Prostate gland (tissue), 2 donors: Measurements from ENCODE around the gene SNN. TPM values are rescaled to one million over a fixed set of nuclear protein-coding genes. Genes with fewer than 3 reads are reported as not detected.

Experiments used
- DNase-seq: peaks from one replicate; pipeline ENCODE4 v3.0.0-alpha.2; 2019; ENCODE audit warnings: low spot score
- H3K27ac ChIP-seq, 2 donors: fragments of 200-600 bp; sonication (generic); 2 replicates each; pipeline ENCODE4 v1.5.1; 2017 to 2019
- H3K27me3 ChIP-seq: fragments of 200-600 bp; sonication (generic); replicated peaks from 2 replicates; pipeline ENCODE4 v1.5.1; 2019; ENCODE audit not compliant: insufficient read depth
- H3K36me3 ChIP-seq, 2 donors: fragments of 200-600 bp; sonication (generic); 1 replicate in 1 of 2; 2 replicates in 1 of 2; pipeline versions ENCODE4 v1.5.1 to v1.8.1; 2017 to 2019
- H3K4me1 ChIP-seq: fragments of 200-600 bp; sonication (generic); replicated peaks from 2 replicates; pipeline ENCODE4 v1.5.1; 2019
- H3K4me3 ChIP-seq, 2 donors: fragments of 200-600 bp; sonication (generic); 2 replicates each; pipeline ENCODE4 v1.5.1; 2017 to 2019
- H3K9me3 ChIP-seq: fragments of 200-600 bp; sonication (generic); 2 replicates; pipeline ENCODE4 v1.5.1; 2017
- CTCF ChIP-seq, 4 experiments: fragments of 200-600 bp in 2 of 4; fragments of 450-650 bp in 2 of 4; sonication (generic) in 2 of 4; IDR thresholded peaks; 1 replicate in 3 of 4; 2 replicates in 1 of 4; pipeline ENCODE4 v1.5.1; 2016 to 2019; ENCODE audit warnings: antibody characterized with exemption in 4 of 4, mild to moderate bottlenecking in 2 of 4, moderate library complexity in 2 of 4
- POLR2A ChIP-seq: fragments of 450-650 bp; IDR thresholded peaks from one replicate; pipeline ENCODE4 v1.6.1; 2016; ENCODE audit warnings: antibody characterized with exemption, mild to moderate bottlenecking
- POLR2AphosphoS5 ChIP-seq: sonication (generic); formaldehyde crosslinking; IDR thresholded peaks from one replicate; pipeline ENCODE4 v1.6.1; 2017; ENCODE audit warnings: antibody characterized with exemption
- WGBS: methylation state at CpG from one replicate; pipeline ENCODE4 v1.1.5; 2018; 5-methylcytosine and 5-hydroxymethylcytosine counted together
- intact Hi-C: fragments of 100-400 bp; cut with DNase I; formaldehyde crosslinking; loops from one replicate; pipeline ENCODE4 v1.14.2; 2022
- total RNA-seq, 2 donors: library from RNA; depleted of rRNA; stranded (reverse); fragments of >200 nt; gene quantifications; one replicate each; pipeline ENCODE4 v1.1.0, GENCODE V29; 2016

Gene SNN
- total RNA-seq, 2 donors from 2014 or later = 20.8 TPM

DNA sequence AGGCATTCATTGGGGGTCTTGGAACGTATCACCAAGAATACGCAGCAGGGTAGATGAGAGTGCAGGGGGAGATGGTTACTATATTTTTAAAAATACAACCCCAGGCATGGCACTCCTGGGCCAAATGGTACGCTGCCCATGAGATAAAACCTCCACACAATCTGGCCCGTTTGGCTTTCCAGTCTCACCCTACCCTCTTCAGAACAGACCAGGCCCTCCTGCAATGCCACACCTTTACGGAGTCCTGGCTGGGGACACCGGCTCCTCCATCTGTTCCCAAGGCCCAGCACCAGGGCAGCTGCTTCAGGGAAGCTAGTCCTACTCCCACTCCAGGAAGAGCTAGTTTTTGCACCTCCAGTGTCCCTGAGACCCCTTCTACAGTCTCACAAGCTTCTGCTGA lies 24.4 kb downstream of the SNN start:
- Histone ChIP-seq H3K4me3 (no peak overlapping the region), H3K27ac (no peak overlapping the region), H3K9me3 (no peaks in the 10 kb centered on the region), H3K4me1 (peaks cover 4% of the 10 kb centered on the region), H3K36me3 (peaks cover 4 to 15% of the 10 kb centered on the region in 2 donors), H3K27me3 (no peaks in the 10 kb centered on the region)
- 97% methylated on average over 6 of the region's 6 CpGs for WGBS
- DNase-seq = no peak
- intact Hi-C loops = no loop called here
- TF ChIP-seq POLR2A (no peak), CTCF (IDR thresholded peaks at IDR 0.05) (no peak), POLR2AphosphoS5 (no peak)

DNA sequence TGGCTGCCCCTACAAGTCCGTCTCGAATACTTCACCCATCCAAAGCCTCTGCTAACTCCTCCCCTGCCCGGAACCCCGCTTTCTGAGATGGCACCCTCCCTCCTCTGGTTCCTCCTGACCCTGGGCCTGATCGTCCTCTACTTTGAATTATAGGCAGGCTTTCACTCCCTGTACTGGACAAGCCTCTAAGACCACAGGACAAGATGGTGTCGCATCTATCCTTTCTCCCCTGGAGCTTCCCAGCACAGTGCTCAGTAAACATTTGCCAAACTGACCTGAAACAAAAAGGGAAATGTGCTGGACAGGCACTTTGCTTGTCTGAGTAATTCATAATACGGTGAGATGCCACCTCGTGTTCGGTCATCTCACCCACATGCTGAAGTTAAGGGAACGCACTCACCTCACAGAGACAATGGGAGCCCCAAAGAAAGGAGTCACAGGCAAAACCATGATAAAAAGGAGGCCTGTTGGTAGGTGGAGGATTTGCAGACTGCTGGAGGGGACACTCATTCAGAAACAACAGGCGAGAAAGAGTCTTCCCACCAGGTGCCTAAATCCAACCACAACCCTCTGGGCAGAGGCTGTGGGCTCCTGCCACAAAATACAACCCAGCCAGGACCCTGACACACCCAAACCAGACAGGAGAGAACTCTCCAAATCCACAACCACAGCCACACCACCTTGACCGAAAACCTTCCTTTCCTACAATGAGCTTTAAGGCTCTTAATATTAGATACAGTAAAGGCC lies 28.2 kb downstream of the SNN start:
- DNase-seq = no peak
- Histone ChIP-seq H3K4me3 (no peak overlapping the region), H3K9me3 (no peaks in the 10 kb centered on the region), H3K27me3 (no peaks in the 10 kb centered on the region), H3K27ac (no peak overlapping the region), H3K36me3 (peaks cover 4 to 13% of the 10 kb centered on the region in 2 donors), H3K4me1 (no peaks in the 10 kb centered on the region)
- intact Hi-C loops = no loop called here
- TF ChIP-seq POLR2A = no peak
- TF ChIP-seq POLR2AphosphoS5 = no peak
- TF ChIP-seq CTCF (IDR thresholded peaks at IDR 0.05) = no peak
- WGBS = 95% methylated on average over 12 of the region's 12 CpGs

DNA sequence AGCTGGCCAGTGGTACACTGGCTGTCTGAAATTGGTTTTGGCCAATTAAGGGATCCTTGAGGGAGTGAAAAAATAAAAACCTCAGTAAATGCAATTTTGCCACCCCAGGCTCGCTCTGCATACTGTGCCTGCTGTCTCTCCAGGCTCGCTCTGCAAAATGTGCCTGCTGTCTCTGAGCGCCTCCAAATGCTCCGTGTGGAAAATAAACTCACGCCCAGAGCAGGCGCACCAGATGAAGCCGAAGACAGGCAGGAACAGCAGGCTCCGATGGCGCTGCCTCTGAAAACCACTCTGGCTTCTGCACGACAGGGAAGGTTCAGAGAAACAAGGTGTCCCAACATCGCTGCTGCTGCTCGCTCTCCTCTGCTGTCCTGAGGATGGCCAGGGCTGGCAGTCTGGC lies 29.1 kb downstream of the SNN start:
- no peak for DNase-seq
- H3K27me3 ChIP-seq = no peaks in the 10 kb centered on the region
- peaks cover 4 to 13% of the 10 kb centered on the region in 2 donors for H3K36me3 ChIP-seq
- no peak overlapping the region for H3K4me3 ChIP-seq
- no peak for TF ChIP-seq POLR2A
- TF ChIP-seq CTCF (IDR thresholded peaks at IDR 0.05) = no peak
- TF ChIP-seq POLR2AphosphoS5 = no peak
- intact Hi-C loops = no loop called here
- H3K27ac ChIP-seq = no peak overlapping the region
- no peaks in the 10 kb centered on the region for H3K9me3 ChIP-seq
- H3K4me1 ChIP-seq = no peaks in the 10 kb centered on the region
- 92% methylated on average over 12 of the region's 12 CpGs for WGBS

GRCh38 chr16:11698271-11698689 lies 30.0 kb downstream of the SNN start:
- 73% methylated on average over 7 of the region's 7 CpGs for WGBS

More at GRCh38 chr16:11698271-11698689, 30.0 kb downstream of the SNN start:
- Histone ChIP-seq H3K27ac (no peak overlapping the region), H3K27me3 (no peaks in the 10 kb centered on the region), H3K4me3 (no peak overlapping the region), H3K4me1 (no peaks in the 10 kb centered on the region), H3K9me3 (no peaks in the 10 kb centered on the region), H3K36me3 (peaks cover 4 to 13% of the 10 kb centered on the region in 2 donors)
- TF ChIP-seq POLR2AphosphoS5 (peak; percentile 36), CTCF (IDR thresholded peaks at IDR 0.05) (peak in 1 of 4 experiments; percentile 12), POLR2A (no peak)
- intact Hi-C loops = no loop called here
- DNase-seq = no peak
